ENCODE results near the gene RALGAPB. TPM values are rescaled to one million over a fixed set of nuclear protein-coding genes. Genes with fewer than 3 reads are reported as not detected.
"Not testable (repeated sequence)": the region's sequence is repeated elsewhere in the genome, so short reads cannot be mapped to it uniquely, and the experiment has no call there.

Gene RALGAPB
- total RNA-seq, 2 donors from 2014 or later, result 23.1 to 24.4 TPM

- Histone ChIP-seq H3K9me3 (no peaks in the 10 kb centered on the region), H3K4me1 (no peaks in the 10 kb centered on the region), H3K36me3 (replicated peaks in 1 of 2; ENCODE audit: insufficient read depth in 1 of 2, low read depth in 2 of 2) (peaks cover 13 to 20% of the 10 kb centered on the region in 2 donors), H3K27ac (no peak overlapping the region), H3K27me3 (no peaks in the 10 kb centered on the region), H3K4me3 (no peak overlapping the region)
- 60 to 63% methylated on average over 1 of the region's 1 CpG for WGBS, 2 donors
- intact Hi-C loops (cut with DNase I), result no loop called here
- no peak for ATAC-seq
- no peak for DNase-seq
- TF ChIP-seq POLR2A (IDR thresholded peaks at IDR 0.05), result no peak
- TF ChIP-seq, protein P1, sequence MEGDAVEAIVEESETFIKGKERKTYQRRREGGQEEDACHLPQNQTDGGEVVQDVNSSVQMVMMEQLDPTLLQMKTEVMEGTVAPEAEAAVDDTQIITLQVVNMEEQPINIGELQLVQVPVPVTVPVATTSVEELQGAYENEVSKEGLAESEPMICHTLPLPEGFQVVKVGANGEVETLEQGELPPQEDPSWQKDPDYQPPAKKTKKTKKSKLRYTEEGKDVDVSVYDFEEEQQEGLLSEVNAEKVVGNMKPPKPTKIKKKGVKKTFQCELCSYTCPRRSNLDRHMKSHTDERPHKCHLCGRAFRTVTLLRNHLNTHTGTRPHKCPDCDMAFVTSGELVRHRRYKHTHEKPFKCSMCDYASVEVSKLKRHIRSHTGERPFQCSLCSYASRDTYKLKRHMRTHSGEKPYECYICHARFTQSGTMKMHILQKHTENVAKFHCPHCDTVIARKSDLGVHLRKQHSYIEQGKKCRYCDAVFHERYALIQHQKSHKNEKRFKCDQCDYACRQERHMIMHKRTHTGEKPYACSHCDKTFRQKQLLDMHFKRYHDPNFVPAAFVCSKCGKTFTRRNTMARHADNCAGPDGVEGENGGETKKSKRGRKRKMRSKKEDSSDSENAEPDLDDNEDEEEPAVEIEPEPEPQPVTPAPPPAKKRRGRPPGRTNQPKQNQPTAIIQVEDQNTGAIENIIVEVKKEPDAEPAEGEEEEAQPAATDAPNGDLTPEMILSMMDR (IDR thresholded peaks at IDR 0.05), result no peak
Observed at GRCh38 chr20:38499366-38499765, 26.7 kb downstream of the RALGAPB start.

DNA sequence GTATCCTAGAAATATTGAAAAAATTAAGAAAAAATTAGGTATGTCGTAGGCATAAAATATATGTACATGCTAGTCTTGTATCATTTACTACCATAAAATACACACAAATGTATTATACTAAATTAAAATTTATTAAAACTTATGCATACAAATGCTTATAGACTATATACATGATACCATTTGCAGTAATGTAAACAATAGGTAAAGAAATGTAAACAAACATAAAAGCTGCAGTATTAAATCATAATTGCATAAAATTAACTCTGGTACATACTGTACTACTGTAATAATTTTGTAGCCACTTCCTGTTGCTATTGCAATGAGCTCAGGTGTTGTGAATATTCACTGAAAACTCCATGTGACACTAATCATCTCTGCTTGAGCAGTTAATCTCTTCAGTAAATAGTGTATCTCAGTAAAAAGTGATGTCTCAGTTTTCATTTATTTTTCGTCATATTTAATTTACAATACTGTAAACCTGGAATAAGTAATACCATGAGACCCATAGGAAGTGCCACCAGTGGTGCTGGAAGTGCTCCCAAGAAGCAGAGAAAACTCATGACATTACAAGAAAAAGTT is 29.3 kb downstream of the RALGAPB start:
- no peak for TF ChIP-seq POLR2A (IDR thresholded peaks at IDR 0.05)
- H3K4me3 ChIP-seq, result no peak overlapping the region
- DNase-seq (no peak), ATAC-seq (no peak)
- H3K27ac ChIP-seq, result no peak overlapping the region
- peaks cover 13 to 20% of the 10 kb centered on the region in 2 donors for H3K36me3 ChIP-seq (replicated peaks in 1 of 2; ENCODE audit: insufficient read depth in 1 of 2, low read depth in 2 of 2)
- intact Hi-C loops (cut with DNase I), result no loop called here
- no peaks in the 10 kb centered on the region for H3K27me3 ChIP-seq
- peaks cover 0 to 5% (median 0%) of the 10 kb centered on the region in 3 donors for H3K9me3 ChIP-seq
- H3K4me1 ChIP-seq, result no peaks in the 10 kb centered on the region
- WGBS, 2 donors, result 91 to 97% methylated on average over 2 of the region's 2 CpGs

GRCh38 chr20:38504368-38505090 is 31.9 kb downstream of the RALGAPB start:
- DNase-seq (no peak), ATAC-seq (no peak)
- H3K4me1 ChIP-seq, result no peaks in the 10 kb centered on the region
- H3K27me3 ChIP-seq, result no peaks in the 10 kb centered on the region
- H3K4me3 ChIP-seq, result no peak overlapping the region
- no peak overlapping the region for H3K27ac ChIP-seq
- H3K9me3 ChIP-seq, result peaks cover 0 to 5% (median 0%) of the 10 kb centered on the region in 3 donors
- peaks cover 13 to 16% of the 10 kb centered on the region in 2 donors for H3K36me3 ChIP-seq (replicated peaks in 1 of 2; ENCODE audit: insufficient read depth in 1 of 2, low read depth in 2 of 2)
- intact Hi-C loops (cut with DNase I), result no loop called here
- WGBS, 2 donors, result 97 to 99% methylated on average over 3 of the region's 3 CpGs
- TF ChIP-seq, protein P1 (IDR thresholded peaks at IDR 0.05), result no peak
- TF ChIP-seq POLR2A (IDR thresholded peaks at IDR 0.05), result no peak

DNA sequence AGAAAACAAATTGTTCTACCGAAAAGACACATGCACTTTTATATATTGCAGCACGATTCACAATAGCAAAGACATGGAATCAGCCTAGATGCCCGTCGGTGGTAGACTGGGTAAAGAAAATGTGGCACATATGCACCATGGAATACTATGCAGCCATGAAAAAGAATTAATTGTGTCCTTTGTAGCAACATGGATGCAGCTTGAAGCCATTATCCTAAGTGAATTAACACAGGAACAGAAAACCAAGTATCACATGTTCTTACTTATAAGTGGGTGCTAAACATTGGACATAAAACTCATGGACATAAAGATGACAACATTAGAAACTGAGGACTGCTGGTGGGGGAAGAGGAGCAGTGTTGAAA is 32.4 kb downstream of the RALGAPB start:
- no peaks in the 10 kb centered on the region for H3K27me3 ChIP-seq
- no peak for DNase-seq

GRCh38 chr20:38511726-38512125 is 39.1 kb downstream of the RALGAPB start:
- H3K9me3 ChIP-seq; H3K4me3 ChIP-seq; intact Hi-C loops (cut with DNase I); H3K4me1 ChIP-seq; H3K36me3 ChIP-seq (replicated peaks in 1 of 2; ENCODE audit: insufficient read depth in 1 of 2, low read depth in 2 of 2); H3K27me3 ChIP-seq; DNase-seq; ATAC-seq; H3K27ac ChIP-seq: not testable (repeated sequence)
- WGBS, 2 donors, result 93 to 99% methylated on average over 19 of the region's 19 CpGs

More for the DNA sequence above, 32.4 kb downstream of the RALGAPB start:
- TF ChIP-seq POLR2A (IDR thresholded peaks at IDR 0.05), result no peak
- TF ChIP-seq, protein P1 (IDR thresholded peaks at IDR 0.05), result no peak
- 98 to 99% methylated on average over 4 of the region's 4 CpGs for WGBS, 2 donors
- Histone ChIP-seq H3K9me3 (peaks cover 0 to 5% (median 0%) of the 10 kb centered on the region in 3 donors), H3K4me1 (no peaks in the 10 kb centered on the region), H3K27ac (no peak overlapping the region), H3K4me3 (no peak overlapping the region), H3K36me3 (replicated peaks in 1 of 2; ENCODE audit: insufficient read depth in 1 of 2, low read depth in 2 of 2) (peaks cover 16 to 17% of the 10 kb centered on the region in 2 donors)
- no peak for ATAC-seq
- intact Hi-C loops (cut with DNase I), result no loop called here

Measured in body of pancreas (tissue), 4 donors.